HL-60 (cell line): ENCODE data around the gene POLN.
A peak's percentile ranks its signal among the peaks of the same experiment; 100 is the strongest.

Experiments
- DNase-seq, 2 experiments: peaks; one replicate each; pipeline ENCODE4 v3.0.0-alpha.2; 2010 to 2020; ENCODE audit warnings: low read depth in 1 of 2, low spot score in 1 of 2
- H3K27ac ChIP-seq: fragments of 250-450 bp; sonication (Bioruptor Pico); replicated peaks from 2 replicates; pipeline ENCODE4 v1.5.1; 2020; ENCODE audit warnings: mild to moderate bottlenecking, moderate library complexity
- H3K27me3 ChIP-seq: fragments of 250-450 bp; sonication (Bioruptor Pico); 2 replicates; pipeline ENCODE4 v1.5.1; 2021; ENCODE audit warnings: mild to moderate bottlenecking, moderate library complexity; ENCODE audit not compliant: insufficient read depth, poor library complexity, severe bottlenecking
- H3K4me3 ChIP-seq: replicated peaks from 2 replicates; pipeline ENCODE4 v1.5.1; 2011; ENCODE audit warnings: mild to moderate bottlenecking, control low read depth, low read length; ENCODE audit not compliant: insufficient read depth
- GABPA ChIP-seq: IDR thresholded peaks from 2 replicates; pipeline ENCODE4 v1.6.1; 2012; ENCODE audit warnings: low read depth
- POLR2AphosphoS5 ChIP-seq: IDR thresholded peaks from 2 replicates; pipeline ENCODE4 v1.6.1; 2012; ENCODE audit warnings: low read depth
- SPI1 ChIP-seq: IDR thresholded peaks from 2 replicates; pipeline ENCODE4 v1.6.1; 2012; ENCODE audit warnings: low read depth, mild to moderate bottlenecking, borderline replicate concordance
- TF ChIP-seq, protein P1 (sequence below): IDR thresholded peaks from one replicate; pipeline ENCODE4 v1.5.1; 2011; ENCODE audit warnings: low read length, control low read depth, inconsistent platforms; ENCODE audit not compliant: insufficient read depth
- TF ChIP-seq, protein P2 (sequence below): IDR thresholded peaks from 2 replicates; pipeline ENCODE4 v1.6.1; 2012; ENCODE audit warnings: low read depth; ENCODE audit not compliant: insufficient replicate concordance

POLN gene

DNA sequence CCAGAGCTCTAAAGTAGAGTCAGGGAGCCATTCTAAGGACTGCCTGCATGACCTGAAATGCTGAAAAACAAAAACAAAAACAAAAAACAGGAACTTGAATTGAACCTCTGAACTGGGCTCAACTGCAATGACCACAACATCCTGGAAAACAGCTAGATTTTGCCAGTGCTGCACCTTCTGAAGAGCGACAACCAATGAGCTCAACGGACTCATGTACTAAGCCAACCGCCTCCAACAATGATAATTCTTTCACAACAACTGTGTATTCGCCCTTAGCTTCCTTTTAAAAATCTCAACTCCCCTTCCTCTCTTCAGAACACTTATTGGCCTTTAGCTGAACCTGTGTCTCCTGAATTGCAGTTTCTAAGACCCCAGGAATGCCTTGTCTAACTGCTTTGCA, 69.8 kb downstream of the POLN start:
- no peak overlapping the region for H3K4me3 ChIP-seq
- TF ChIP-seq SPI1, result peak; percentile 33; the same call in 1 of the 2 replicates
- no peak for TF ChIP-seq GABPA
- peak; percentile 34 to 70 for DNase-seq
- peak overlapping the region; percentile 35 for H3K27ac ChIP-seq
- H3K27me3 ChIP-seq, result no peaks in the 10 kb centered on the region

DNA sequence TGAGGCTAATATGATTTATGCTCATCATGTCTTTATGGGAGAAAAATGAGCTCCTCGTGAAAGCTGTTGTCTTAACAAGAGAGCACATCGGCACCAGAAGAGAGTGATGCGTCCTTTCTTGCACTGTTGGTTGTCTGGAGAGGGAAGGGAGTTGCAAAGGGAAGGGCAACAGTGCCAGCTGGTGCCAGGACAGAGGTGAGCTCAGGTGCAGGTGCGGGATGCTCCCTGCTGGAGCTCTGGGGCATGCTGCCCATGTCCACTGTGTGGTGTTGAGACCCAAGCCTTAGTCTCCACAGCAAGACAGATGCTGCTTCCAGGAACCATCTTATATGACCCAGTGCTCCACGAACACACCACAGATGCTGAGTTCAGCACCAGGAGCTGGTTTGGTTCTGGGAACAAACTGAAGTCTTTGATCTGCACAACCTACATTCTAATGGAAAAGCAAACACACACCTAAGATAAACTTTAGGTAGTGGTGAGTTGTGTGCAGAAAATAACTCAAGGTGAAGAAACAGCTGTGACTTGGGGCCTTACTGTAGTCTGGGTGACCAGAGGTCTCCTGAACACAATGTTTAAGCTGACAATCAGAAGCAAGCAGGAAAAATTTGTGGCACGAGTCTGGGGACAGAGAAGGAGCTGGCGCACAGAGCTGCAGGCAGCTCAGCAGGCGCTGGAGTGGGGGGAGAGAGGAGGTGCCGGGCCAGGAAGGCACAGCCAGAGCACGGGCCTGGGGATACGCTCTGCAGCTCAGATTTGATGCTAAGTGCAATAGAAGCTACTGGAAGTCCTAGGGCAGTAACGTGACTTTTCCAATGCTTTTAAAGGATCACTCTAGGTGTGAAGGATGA, 73.2 kb downstream of the POLN start:
- TF ChIP-seq, protein P1, sequence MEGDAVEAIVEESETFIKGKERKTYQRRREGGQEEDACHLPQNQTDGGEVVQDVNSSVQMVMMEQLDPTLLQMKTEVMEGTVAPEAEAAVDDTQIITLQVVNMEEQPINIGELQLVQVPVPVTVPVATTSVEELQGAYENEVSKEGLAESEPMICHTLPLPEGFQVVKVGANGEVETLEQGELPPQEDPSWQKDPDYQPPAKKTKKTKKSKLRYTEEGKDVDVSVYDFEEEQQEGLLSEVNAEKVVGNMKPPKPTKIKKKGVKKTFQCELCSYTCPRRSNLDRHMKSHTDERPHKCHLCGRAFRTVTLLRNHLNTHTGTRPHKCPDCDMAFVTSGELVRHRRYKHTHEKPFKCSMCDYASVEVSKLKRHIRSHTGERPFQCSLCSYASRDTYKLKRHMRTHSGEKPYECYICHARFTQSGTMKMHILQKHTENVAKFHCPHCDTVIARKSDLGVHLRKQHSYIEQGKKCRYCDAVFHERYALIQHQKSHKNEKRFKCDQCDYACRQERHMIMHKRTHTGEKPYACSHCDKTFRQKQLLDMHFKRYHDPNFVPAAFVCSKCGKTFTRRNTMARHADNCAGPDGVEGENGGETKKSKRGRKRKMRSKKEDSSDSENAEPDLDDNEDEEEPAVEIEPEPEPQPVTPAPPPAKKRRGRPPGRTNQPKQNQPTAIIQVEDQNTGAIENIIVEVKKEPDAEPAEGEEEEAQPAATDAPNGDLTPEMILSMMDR, result no peak
- TF ChIP-seq GABPA, result no peak
- TF ChIP-seq SPI1, result no peak
- no peak for TF ChIP-seq POLR2AphosphoS5
- TF ChIP-seq, protein P2, sequence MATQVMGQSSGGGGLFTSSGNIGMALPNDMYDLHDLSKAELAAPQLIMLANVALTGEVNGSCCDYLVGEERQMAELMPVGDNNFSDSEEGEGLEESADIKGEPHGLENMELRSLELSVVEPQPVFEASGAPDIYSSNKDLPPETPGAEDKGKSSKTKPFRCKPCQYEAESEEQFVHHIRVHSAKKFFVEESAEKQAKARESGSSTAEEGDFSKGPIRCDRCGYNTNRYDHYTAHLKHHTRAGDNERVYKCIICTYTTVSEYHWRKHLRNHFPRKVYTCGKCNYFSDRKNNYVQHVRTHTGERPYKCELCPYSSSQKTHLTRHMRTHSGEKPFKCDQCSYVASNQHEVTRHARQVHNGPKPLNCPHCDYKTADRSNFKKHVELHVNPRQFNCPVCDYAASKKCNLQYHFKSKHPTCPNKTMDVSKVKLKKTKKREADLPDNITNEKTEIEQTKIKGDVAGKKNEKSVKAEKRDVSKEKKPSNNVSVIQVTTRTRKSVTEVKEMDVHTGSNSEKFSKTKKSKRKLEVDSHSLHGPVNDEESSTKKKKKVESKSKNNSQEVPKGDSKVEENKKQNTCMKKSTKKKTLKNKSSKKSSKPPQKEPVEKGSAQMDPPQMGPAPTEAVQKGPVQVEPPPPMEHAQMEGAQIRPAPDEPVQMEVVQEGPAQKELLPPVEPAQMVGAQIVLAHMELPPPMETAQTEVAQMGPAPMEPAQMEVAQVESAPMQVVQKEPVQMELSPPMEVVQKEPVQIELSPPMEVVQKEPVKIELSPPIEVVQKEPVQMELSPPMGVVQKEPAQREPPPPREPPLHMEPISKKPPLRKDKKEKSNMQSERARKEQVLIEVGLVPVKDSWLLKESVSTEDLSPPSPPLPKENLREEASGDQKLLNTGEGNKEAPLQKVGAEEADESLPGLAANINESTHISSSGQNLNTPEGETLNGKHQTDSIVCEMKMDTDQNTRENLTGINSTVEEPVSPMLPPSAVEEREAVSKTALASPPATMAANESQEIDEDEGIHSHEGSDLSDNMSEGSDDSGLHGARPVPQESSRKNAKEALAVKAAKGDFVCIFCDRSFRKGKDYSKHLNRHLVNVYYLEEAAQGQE, result no peak
- Histone ChIP-seq H3K4me3 (no peak overlapping the region), H3K27me3 (no peaks in the 10 kb centered on the region), H3K27ac (no peak overlapping the region)
- no peak for DNase-seq

DNA sequence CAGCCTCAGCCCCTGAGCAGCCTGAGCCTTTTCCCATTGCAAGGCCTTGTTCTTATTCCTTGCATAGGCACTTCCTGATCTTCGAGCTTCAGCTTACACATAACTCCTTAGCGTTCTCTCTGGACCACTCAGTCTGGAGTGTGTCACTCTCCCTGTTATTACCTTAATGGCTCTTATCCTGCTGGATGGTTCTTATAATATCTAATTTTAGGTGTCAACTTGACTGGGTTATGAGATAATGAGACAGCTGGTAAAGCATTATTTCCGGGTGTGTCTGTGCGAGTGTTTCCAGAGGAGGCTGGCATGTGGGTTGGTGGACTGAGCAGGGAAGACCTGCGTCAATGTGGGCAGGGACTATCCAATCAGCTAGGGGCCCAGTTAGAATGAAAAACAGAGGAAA, 75.7 kb downstream of the POLN start:
- TF ChIP-seq SPI1 (no peak), GABPA (no peak), POLR2AphosphoS5 (no peak)
- TF ChIP-seq, protein P1, result no peak
- TF ChIP-seq, protein P2, result no peak
- Histone ChIP-seq H3K4me3 (no peak overlapping the region), H3K27me3 (no peaks in the 10 kb centered on the region), H3K27ac (no peak overlapping the region)
- no peak for DNase-seq

DNA sequence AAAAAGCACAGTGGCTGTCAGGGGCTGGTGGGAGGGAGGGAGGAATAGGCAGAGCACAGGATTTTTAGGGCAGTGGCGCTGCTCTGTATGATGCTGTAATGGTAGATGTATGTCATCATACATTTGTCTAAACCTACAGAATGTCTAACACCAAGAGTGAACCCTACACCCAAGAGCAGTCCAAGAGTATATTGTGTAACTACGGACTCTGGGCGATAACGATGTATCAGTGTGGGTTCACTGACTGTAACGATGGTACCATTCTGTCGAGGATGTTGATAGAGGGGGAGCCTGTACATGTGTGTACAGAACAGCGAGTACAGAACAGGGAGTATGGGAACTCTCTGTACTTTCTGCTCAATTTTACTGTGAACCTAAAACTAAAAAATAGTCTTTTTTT, 76.5 kb downstream of the POLN start:
- TF ChIP-seq GABPA (no peak), SPI1 (no peak), POLR2AphosphoS5 (no peak)
- TF ChIP-seq, protein P1, result no peak
- TF ChIP-seq, protein P2, result no peak
- Histone ChIP-seq H3K27ac (no peak overlapping the region), H3K4me3 (no peak overlapping the region), H3K27me3 (no peaks in the 10 kb centered on the region)
- no peak for DNase-seq
